ENCODE data around the gene LRRK2. TPM values are rescaled to one million over a fixed set of nuclear protein-coding genes. Genes with fewer than 3 reads are reported as not detected.

The LRRK2 gene
- total and polyA plus RNA-seq, 10 of the 15 experiments (the other 5 are each of a cell fraction or from before 2014, with no cell fraction given) = 0.80 to 32.6 (median 1.4) TPM

DNA sequence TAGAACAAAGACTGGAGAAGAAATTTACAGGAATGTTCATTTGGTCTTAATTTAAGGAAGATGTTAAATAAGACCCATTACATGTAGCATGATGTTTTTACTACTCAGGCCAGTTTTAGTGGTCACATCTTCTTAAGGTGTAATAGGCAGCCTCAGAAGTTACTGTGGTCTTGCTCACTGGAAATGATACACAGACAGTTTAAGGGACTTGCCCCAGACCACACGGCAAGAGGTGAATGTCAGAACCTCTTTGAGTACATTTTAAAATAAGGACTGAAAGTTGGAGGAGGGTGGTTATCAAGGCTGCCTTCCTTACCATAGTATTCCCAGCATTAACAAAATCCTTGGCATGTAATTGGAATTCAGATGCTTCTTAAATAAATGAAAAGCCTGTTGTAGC is 37.9 kb downstream of the LRRK2 start (continued):
- peak; percentile 80 for TF ChIP-seq BCL11A (IDR thresholded peaks at IDR 0.05; ENCODE audit: low read depth, low read length)
- no peak for TF ChIP-seq WRNIP1 (IDR thresholded peaks at IDR 0.05; ENCODE audit: borderline replicate concordance, low read depth, low read length)
- TF ChIP-seq, protein P1, sequence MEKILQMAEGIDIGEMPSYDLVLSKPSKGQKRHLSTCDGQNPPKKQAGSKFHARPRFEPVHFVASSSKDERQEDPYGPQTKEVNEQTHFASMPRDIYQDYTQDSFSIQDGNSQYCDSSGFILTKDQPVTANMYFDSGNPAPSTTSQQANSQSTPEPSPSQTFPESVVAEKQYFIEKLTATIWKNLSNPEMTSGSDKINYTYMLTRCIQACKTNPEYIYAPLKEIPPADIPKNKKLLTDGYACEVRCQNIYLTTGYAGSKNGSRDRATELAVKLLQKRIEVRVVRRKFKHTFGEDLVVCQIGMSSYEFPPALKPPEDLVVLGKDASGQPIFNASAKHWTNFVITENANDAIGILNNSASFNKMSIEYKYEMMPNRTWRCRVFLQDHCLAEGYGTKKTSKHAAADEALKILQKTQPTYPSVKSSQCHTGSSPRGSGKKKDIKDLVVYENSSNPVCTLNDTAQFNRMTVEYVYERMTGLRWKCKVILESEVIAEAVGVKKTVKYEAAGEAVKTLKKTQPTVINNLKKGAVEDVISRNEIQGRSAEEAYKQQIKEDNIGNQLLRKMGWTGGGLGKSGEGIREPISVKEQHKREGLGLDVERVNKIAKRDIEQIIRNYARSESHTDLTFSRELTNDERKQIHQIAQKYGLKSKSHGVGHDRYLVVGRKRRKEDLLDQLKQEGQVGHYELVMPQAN (conservative IDR thresholded peaks at IDR 0.05) = no peak
- peak; percentile 63 for TF ChIP-seq NFIC (IDR thresholded peaks at IDR 0.05; ENCODE audit: low read depth, low read length)
- peak; percentile 58 to 83; a peak in 2 of 4 replicates for TF ChIP-seq EP300 (IDR thresholded peaks at IDR 0.05; ENCODE audit: borderline replicate concordance in 1 of 2, control insufficient read depth in 1 of 2, low read depth in 2 of 2, low read length in 2 of 2)
- TF ChIP-seq ASH2L (IDR thresholded peaks at IDR 0.05; ENCODE audit: borderline replicate concordance, low read depth) = no peak

DNA sequence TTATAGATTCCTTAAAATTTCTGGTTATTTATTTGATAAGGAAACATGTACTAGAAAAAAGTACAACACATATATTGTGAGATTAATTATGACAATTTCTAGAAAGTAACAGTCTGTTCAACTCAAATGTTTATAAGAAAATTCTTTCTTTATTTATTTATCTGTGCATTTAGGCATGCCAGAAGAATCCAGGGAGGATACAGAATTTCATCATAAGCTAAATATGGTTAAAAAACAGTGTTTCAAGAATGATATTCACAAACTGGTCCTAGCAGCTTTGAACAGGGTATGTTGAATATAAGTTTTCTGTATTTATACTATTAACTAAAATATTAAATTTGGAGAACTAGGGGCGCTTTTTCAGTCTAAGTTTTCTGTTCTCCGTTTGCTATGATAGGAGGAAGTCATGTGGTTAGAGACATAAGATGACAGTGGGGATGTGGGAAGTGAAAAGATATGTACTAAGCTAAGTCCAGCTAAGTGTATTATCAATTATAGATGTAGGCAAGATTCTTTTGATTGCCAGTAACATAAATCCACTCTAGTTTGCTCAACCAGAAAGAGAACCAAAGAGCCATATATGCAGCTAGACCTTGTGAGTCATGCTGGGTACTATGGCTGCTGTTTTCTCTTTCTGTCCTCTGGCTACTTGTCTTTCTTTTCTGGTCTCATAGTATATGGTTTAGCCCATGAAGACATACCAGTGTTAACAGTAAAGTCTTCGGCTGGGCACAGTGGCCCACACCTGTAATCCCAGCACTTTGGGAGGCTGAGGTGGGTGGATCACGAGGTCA is 39.0 kb downstream of the LRRK2 start:
- no TSS peak for BruUV-seq (replicated peaks)
- ChIA-PET SMC1A (ENCODE audit: uncharacterized antibody, unreplicated experiment) (interaction anchor here (0.5 to 6.8 kb wide), 20 partner anchors 9 to 1293 kb away, joined by 3 to 48 read pairs (median 4); no protein-coding TSS in a partner anchor), POLR2A (interaction anchor here (1.2 to 2.7 kb wide), 2 partner anchors 14 to 93 kb away, joined by 3 to 11 read pairs; no protein-coding TSS in a partner anchor), CTCF (interaction anchor here (0.7 to 1.8 kb wide), 12 partner anchors 12 to 153 kb away, joined by 3 to 6 read pairs (median 4); partner anchors contain the start of gene LRRK2), RAD21 (ENCODE audit: unreplicated experiment) (interaction anchor here (1.0 to 2.4 kb wide), 13 partner anchors 9 to 109 kb away, joined by 3 to 16 read pairs (median 6); partner anchors contain the start of gene LRRK2)
- H3K79me2 ChIP-seq (ENCODE audit: control insufficient read depth, insufficient read depth, low read length) = no peaks in the 10 kb centered on the region
- FAIRE-seq = peak; percentile 31
- 72% methylated on average over 4 of the region's 4 CpGs for WGBS (ENCODE audit: insufficient coverage, insufficient replicate concordance, low lambda C conversion rate, missing lambda C conversion rate)
- peak; percentile 41 for ATAC-seq
- no peak overlapping the region for H3K9ac ChIP-seq (ENCODE audit: control insufficient read depth, insufficient read depth, low read length)
- no peak overlapping the region for H2AFZ ChIP-seq (ENCODE audit: control insufficient read depth, low read depth, low read length)
- no peak overlapping the region for H3K27ac ChIP-seq (ENCODE audit: control insufficient read depth, insufficient read depth)
- in situ Hi-C loops (cut with MboI) (no loop called here), intact Hi-C loops (cut with micrococcal nuclease; ENCODE audit: unreplicated experiment) (loop anchor here (2.0 kb wide), 1 partner anchor 37 kb away; no protein-coding TSS in a partner anchor)
- H3K4me1 ChIP-seq (ENCODE audit: control insufficient read depth, insufficient read depth, low read length) = peaks cover 13% of the 10 kb centered on the region
- no peaks in the 10 kb centered on the region for H3K36me3 ChIP-seq (ENCODE audit: control insufficient read depth in 2 of 2, insufficient read depth in 2 of 2, low read length in 1 of 2)
- no peaks in the 10 kb centered on the region for H3K27me3 ChIP-seq (replicated peaks in 1 of 2; ENCODE audit: control insufficient read depth in 2 of 2, insufficient read depth in 2 of 2, low read length in 1 of 2)
- DNase-seq (ENCODE audit: low read depth, low spot score) = no peak
- no peaks in the 10 kb centered on the region for H4K20me1 ChIP-seq (ENCODE audit: control insufficient read depth, insufficient read depth)
- peaks cover 4% of the 10 kb centered on the region; the same call in 2 of the 3 replicates for H3K9me3 ChIP-seq (replicated peaks; ENCODE audit: control insufficient read depth, insufficient read depth, low read length)
- no peak overlapping the region for H3K4me3 ChIP-seq
- H3K4me2 ChIP-seq (ENCODE audit: control insufficient read depth, insufficient read depth) = no peak overlapping the region; the same call in 1 of the 2 replicates
- TF ChIP-seq BRCA1 (IDR thresholded peaks at IDR 0.05; ENCODE audit: low read depth, low read length) (no peak), MYC (IDR thresholded peaks at IDR 0.05; ENCODE audit: insufficient read depth, insufficient read length, insufficient replicate concordance, low read length, severe bottlenecking) (no peak), BMI1 (IDR thresholded peaks at IDR 0.05; ENCODE audit: borderline replicate concordance) (no peak), MYB (IDR thresholded peaks at IDR 0.05; ENCODE audit: borderline replicate concordance, low read depth, low read length) (no peak), MTA3 (IDR thresholded peaks at IDR 0.05; ENCODE audit: borderline replicate concordance, low read length) (no peak), RUNX3 (IDR thresholded peaks at IDR 0.05; ENCODE audit: low read length) (peak; percentile 28; the same call in 1 of the 2 replicates), SREBF1 (IDR thresholded peaks at IDR 0.05; ENCODE audit: low read length) (no peak), RBBP5 (conservative IDR thresholded peaks at IDR 0.05) (no peak)
- TF ChIP-seq, protein P2, sequence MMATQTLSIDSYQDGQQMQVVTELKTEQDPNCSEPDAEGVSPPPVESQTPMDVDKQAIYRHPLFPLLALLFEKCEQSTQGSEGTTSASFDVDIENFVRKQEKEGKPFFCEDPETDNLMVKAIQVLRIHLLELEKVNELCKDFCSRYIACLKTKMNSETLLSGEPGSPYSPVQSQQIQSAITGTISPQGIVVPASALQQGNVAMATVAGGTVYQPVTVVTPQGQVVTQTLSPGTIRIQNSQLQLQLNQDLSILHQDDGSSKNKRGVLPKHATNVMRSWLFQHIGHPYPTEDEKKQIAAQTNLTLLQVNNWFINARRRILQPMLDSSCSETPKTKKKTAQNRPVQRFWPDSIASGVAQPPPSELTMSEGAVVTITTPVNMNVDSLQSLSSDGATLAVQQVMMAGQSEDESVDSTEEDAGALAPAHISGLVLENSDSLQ (IDR thresholded peaks at IDR 0.05) = no peak
- TF ChIP-seq, protein P3, sequence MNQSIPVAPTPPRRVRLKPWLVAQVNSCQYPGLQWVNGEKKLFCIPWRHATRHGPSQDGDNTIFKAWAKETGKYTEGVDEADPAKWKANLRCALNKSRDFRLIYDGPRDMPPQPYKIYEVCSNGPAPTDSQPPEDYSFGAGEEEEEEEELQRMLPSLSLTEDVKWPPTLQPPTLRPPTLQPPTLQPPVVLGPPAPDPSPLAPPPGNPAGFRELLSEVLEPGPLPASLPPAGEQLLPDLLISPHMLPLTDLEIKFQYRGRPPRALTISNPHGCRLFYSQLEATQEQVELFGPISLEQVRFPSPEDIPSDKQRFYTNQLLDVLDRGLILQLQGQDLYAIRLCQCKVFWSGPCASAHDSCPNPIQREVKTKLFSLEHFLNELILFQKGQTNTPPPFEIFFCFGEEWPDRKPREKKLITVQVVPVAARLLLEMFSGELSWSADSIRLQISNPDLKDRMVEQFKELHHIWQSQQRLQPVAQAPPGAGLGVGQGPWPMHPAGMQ (IDR thresholded peaks at IDR 0.05; ENCODE audit: borderline replicate concordance) = no peak
